Spinal cord (tissue), 10 donors: Measurements from ENCODE around the gene NOP9. TPM values are rescaled to one million over a fixed set of nuclear protein-coding genes. Genes with fewer than 3 reads are reported as not detected.
A peak's percentile ranks its signal among the peaks of the same experiment; 100 is the strongest.

Experiments
- DNase-seq, 6 donors: peaks; one replicate each; pipeline versions ENCODE4 v3.0.0 to v3.0.0-alpha.2; 2013 to 2015; ENCODE audit warnings: low spot score in 6 of 6, low read depth in 4 of 6
- H3K27ac ChIP-seq: one replicate; pipeline ENCODE4 v1.5.1; 2013; ENCODE audit warnings: low read depth, low read length, control low read depth
- H3K27me3 ChIP-seq: one replicate; pipeline ENCODE4 v1.6.1; 2013; ENCODE audit warnings: low read length; ENCODE audit not compliant: control insufficient read depth, insufficient read depth
- H3K36me3 ChIP-seq: one replicate; pipeline ENCODE4 v1.6.1; 2013; ENCODE audit warnings: low read length; ENCODE audit not compliant: control insufficient read depth, insufficient read depth
- H3K4me1 ChIP-seq: one replicate; pipeline ENCODE4 v1.6.1; 2013; ENCODE audit warnings: low read length; ENCODE audit not compliant: control insufficient read depth, insufficient read depth
- H3K4me3 ChIP-seq: one replicate; pipeline ENCODE4 v1.5.1; 2013; ENCODE audit warnings: low read depth, low read length, control low read depth
- H3K9me3 ChIP-seq: one replicate; pipeline ENCODE4 v1.6.1; 2013; ENCODE audit warnings: low read length; ENCODE audit not compliant: control insufficient read depth, insufficient read depth
- whole genome bisulfite sequencing: methylation state at CpG from one replicate; pipeline ENCODE4 v1.1.5; 2013; ENCODE audit warnings: missing lambda C conversion rate; ENCODE audit not compliant: insufficient coverage; 5-methylcytosine and 5-hydroxymethylcytosine counted together
- polyA plus RNA-seq, 2 donors: library from polyadenylated mRNA; unstranded; fragments of 120-200 nt; gene quantifications; one replicate each; pipeline ENCODE4 v1.2.1, GENCODE V29; 2013; ENCODE audit not compliant: insufficient read length in 2 of 2
- total RNA-seq, 2 donors: library from RNA; depleted of rRNA in 1 of 2; stranded (reverse); fragments of 120-200 nt in 1 of 2; fragments of >200 nt in 1 of 2; gene quantifications; one replicate each; pipeline versions ENCODE4 v1.2.3 to v1.2.4, GENCODE V29; 2013 to 2014
- donor health status: healthy.

Gene NOP9
- total and polyA plus RNA-seq, 4 donors: 18.7 to 27.7 (median 23.6) TPM

GRCh38 chr14:24255931-24256711 lies 43.5 kb upstream of the NOP9 start:
- Histone ChIP-seq H3K36me3 (peaks cover 59% of the 10 kb centered on the region), H3K4me3 (no peak overlapping the region), H3K27ac (no peak overlapping the region), H3K4me1 (no peaks in the 10 kb centered on the region), H3K9me3 (no peaks in the 10 kb centered on the region), H3K27me3 (no peaks in the 10 kb centered on the region)
- 84% methylated on average over 9 of the region's 12 CpGs for WGBS
- no peak for DNase-seq

GRCh38 chr14:24256960-24257359 lies 42.7 kb upstream of the NOP9 start:
- WGBS: 78% methylated on average over 4 of the region's 4 CpGs
- H3K27me3 ChIP-seq: no peaks in the 10 kb centered on the region
- no peak overlapping the region for H3K4me3 ChIP-seq
- no peak for DNase-seq
- H3K9me3 ChIP-seq: no peaks in the 10 kb centered on the region
- no peaks in the 10 kb centered on the region for H3K4me1 ChIP-seq
- peaks cover 64% of the 10 kb centered on the region for H3K36me3 ChIP-seq
- no peak overlapping the region for H3K27ac ChIP-seq

GRCh38 chr14:24258119-24258518 lies 41.5 kb upstream of the NOP9 start:
- Histone ChIP-seq H3K4me3 (no peak overlapping the region), H3K4me1 (no peaks in the 10 kb centered on the region), H3K27me3 (no peaks in the 10 kb centered on the region), H3K36me3 (peaks cover 66% of the 10 kb centered on the region), H3K9me3 (no peaks in the 10 kb centered on the region), H3K27ac (no peak overlapping the region)
- DNase-seq: no peak
- WGBS: 100% methylated on average over 1 of the region's 9 CpGs

GRCh38 chr14:24258548-24259265 lies 40.9 kb upstream of the NOP9 start:
- no peak overlapping the region for H3K4me3 ChIP-seq
- WGBS: 92% methylated on average over 18 of the region's 18 CpGs
- DNase-seq: no peak
- H3K27ac ChIP-seq: no peak overlapping the region
- H3K9me3 ChIP-seq: no peaks in the 10 kb centered on the region
- H3K27me3 ChIP-seq: no peaks in the 10 kb centered on the region
- no peaks in the 10 kb centered on the region for H3K4me1 ChIP-seq
- peaks cover 70% of the 10 kb centered on the region for H3K36me3 ChIP-seq

GRCh38 chr14:24259282-24260025 lies 40.2 kb upstream of the NOP9 start:
- Histone ChIP-seq H3K27ac (no peak overlapping the region), H3K36me3 (peaks cover 68% of the 10 kb centered on the region)
- 91% methylated on average over 11 of the region's 16 CpGs for WGBS

GRCh38 chr14:24260026-24260779 lies 39.4 kb upstream of the NOP9 start:
- H3K36me3 ChIP-seq: peaks cover 67% of the 10 kb centered on the region
- DNase-seq: no peak
- no peaks in the 10 kb centered on the region for H3K9me3 ChIP-seq
- H3K4me3 ChIP-seq: no peak overlapping the region
- no peak overlapping the region for H3K27ac ChIP-seq
- 87% methylated on average over 12 of the region's 16 CpGs for WGBS
- H3K27me3 ChIP-seq: no peaks in the 10 kb centered on the region
- no peaks in the 10 kb centered on the region for H3K4me1 ChIP-seq

More at GRCh38 chr14:24259282-24260025, 40.2 kb upstream of the NOP9 start:
- DNase-seq: peak in 1 of 6 donors; percentile 55
- Histone ChIP-seq H3K4me3 (no peak overlapping the region), H3K27me3 (no peaks in the 10 kb centered on the region), H3K9me3 (no peaks in the 10 kb centered on the region), H3K4me1 (no peaks in the 10 kb centered on the region)

GRCh38 chr14:24260780-24261157 lies 38.9 kb upstream of the NOP9 start:
- Histone ChIP-seq H3K36me3 (peaks cover 67% of the 10 kb centered on the region), H3K9me3 (no peaks in the 10 kb centered on the region), H3K4me1 (no peaks in the 10 kb centered on the region), H3K27ac (no peak overlapping the region), H3K4me3 (no peak overlapping the region), H3K27me3 (no peaks in the 10 kb centered on the region)
- WGBS: 83% methylated on average over 2 of the region's 4 CpGs
- no peak for DNase-seq

- no peak overlapping the region for H3K4me3 ChIP-seq
- WGBS: 92% methylated on average over 17 of the region's 20 CpGs
- H3K27me3 ChIP-seq: no peaks in the 10 kb centered on the region
- no peaks in the 10 kb centered on the region for H3K9me3 ChIP-seq
- H3K27ac ChIP-seq: no peak overlapping the region
- peaks cover 68% of the 10 kb centered on the region for H3K36me3 ChIP-seq
- DNase-seq: no peak
- no peaks in the 10 kb centered on the region for H3K4me1 ChIP-seq
Measured at GRCh38 chr14:24261256-24261968, 38.2 kb upstream of the NOP9 start.

GRCh38 chr14:24261969-24262327 lies 37.7 kb upstream of the NOP9 start:
- Histone ChIP-seq H3K36me3 (peaks cover 71% of the 10 kb centered on the region), H3K27ac (no peak overlapping the region), H3K4me3 (no peak overlapping the region), H3K27me3 (no peaks in the 10 kb centered on the region), H3K9me3 (no peaks in the 10 kb centered on the region), H3K4me1 (no peaks in the 10 kb centered on the region)
- WGBS: 87% methylated on average over 19 of the region's 19 CpGs
- DNase-seq: no peak
